MM.1S (cell line): ENCODE measurements around the gene MRPS26.

Experiments used
- EZH2 ChIP-seq: fragments of 300-600 bp; sonication (generic); optimal IDR thresholded peaks from 2 replicates; pipeline ENCODE3; 2017; ENCODE audit warnings: low read depth, mild to moderate bottlenecking, antibody characterized with exemption, low read length, mixed read lengths
- TF ChIP-seq, protein P1 (sequence below): fragments of 300-600 bp; sonication (generic); IDR thresholded peaks from 2 replicates; pipeline ENCODE4 v1.5.1; 2016; ENCODE audit warnings: antibody characterized with exemption, low read length, mixed read lengths

DNA sequence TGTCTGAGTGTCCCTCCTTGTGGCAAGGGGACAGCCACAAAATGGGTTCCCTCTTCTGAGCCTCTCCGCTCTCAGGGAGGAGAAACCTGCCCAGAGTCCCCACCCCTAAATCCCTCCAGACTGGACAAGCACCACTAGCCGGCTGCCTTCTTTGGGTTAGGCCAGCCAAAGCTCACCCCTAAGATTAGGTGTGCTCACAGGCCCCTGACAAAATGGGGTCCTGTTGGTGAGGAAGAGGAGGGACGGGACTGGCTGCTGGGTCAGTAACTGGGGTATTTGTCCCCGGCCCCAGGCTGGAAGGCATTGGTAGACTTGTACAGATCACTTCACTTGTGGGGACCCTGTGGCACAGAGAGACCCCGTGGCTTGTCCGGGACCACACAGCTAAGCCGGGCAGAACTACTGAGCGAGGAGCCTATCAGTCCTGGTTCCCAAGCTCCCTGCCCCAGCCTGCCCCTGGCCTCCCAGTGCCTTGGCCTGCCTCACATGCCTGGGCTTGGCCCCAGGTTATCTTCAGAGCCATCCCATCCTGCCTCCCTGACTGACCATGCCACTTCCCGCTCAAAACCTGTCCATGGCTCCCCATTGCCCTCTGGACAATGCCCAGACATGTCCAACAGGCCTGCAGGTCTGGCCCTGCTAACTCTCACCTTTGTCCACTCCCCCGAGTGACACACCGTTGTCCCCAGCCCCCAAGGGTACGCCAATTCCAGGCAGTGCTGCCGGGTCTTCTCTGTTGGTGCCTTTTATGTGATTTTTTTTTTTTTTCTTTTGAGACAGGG is 49.2 kb downstream of the MRPS26 start:
- TF ChIP-seq, protein P1, sequence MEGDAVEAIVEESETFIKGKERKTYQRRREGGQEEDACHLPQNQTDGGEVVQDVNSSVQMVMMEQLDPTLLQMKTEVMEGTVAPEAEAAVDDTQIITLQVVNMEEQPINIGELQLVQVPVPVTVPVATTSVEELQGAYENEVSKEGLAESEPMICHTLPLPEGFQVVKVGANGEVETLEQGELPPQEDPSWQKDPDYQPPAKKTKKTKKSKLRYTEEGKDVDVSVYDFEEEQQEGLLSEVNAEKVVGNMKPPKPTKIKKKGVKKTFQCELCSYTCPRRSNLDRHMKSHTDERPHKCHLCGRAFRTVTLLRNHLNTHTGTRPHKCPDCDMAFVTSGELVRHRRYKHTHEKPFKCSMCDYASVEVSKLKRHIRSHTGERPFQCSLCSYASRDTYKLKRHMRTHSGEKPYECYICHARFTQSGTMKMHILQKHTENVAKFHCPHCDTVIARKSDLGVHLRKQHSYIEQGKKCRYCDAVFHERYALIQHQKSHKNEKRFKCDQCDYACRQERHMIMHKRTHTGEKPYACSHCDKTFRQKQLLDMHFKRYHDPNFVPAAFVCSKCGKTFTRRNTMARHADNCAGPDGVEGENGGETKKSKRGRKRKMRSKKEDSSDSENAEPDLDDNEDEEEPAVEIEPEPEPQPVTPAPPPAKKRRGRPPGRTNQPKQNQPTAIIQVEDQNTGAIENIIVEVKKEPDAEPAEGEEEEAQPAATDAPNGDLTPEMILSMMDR = no peak
- TF ChIP-seq EZH2 = no peak
